22Rv1 (cell line): Measurements from ENCODE around the gene SPEF2.

ENCODE experiments used
- H3K27ac ChIP-seq: fragments of 450-650 bp; 2 replicates; pipeline ENCODE4 v1.5.1; 2017
- CTCF ChIP-seq: fragments of 450-650 bp; IDR thresholded peaks from 2 replicates; pipeline ENCODE4 v1.5.1; 2017; ENCODE audit warnings: mild to moderate bottlenecking
- ZFX ChIP-seq: fragments of 450-650 bp; IDR thresholded peaks from 2 replicates; pipeline ENCODE4 v1.6.1; 2017; ENCODE audit warnings: antibody characterized with exemption, borderline replicate concordance

SPEF2 gene

GRCh38 chr5:35626553-35626952, 8.9 kb downstream of the SPEF2 start:
- TF ChIP-seq ZFX (no peak), CTCF (no peak)
- no peak overlapping the region for H3K27ac ChIP-seq

- H3K27ac ChIP-seq, result no peak overlapping the region
- no peak for TF ChIP-seq CTCF
- no peak for TF ChIP-seq ZFX
Measured at GRCh38 chr5:35634326-35634725, 16.7 kb downstream of the SPEF2 start.

GRCh38 chr5:35640623-35641022, 23.0 kb downstream of the SPEF2 start:
- no peak overlapping the region for H3K27ac ChIP-seq
- TF ChIP-seq CTCF (no peak), ZFX (no peak)

- no peak overlapping the region for H3K27ac ChIP-seq
- TF ChIP-seq ZFX (no peak), CTCF (no peak)
Measured at GRCh38 chr5:35644543-35644942, 26.9 kb downstream of the SPEF2 start.

GRCh38 chr5:35647128-35647527, 29.5 kb downstream of the SPEF2 start:
- H3K27ac ChIP-seq, result no peak overlapping the region
- TF ChIP-seq ZFX (no peak), CTCF (no peak)

- no peak for TF ChIP-seq ZFX
- TF ChIP-seq CTCF, result no peak
Measured at GRCh38 chr5:35647712-35648111, 30.0 kb downstream of the SPEF2 start.

GRCh38 chr5:35651002-35651756, 33.5 kb downstream of the SPEF2 start:
- peak; percentile 67 for TF ChIP-seq CTCF
- no peak for TF ChIP-seq ZFX
- no peak overlapping the region for H3K27ac ChIP-seq

More at GRCh38 chr5:35647712-35648111, 30.0 kb downstream of the SPEF2 start:
- no peak overlapping the region for H3K27ac ChIP-seq
